ENCODE results near the gene SYT2.

DNA sequence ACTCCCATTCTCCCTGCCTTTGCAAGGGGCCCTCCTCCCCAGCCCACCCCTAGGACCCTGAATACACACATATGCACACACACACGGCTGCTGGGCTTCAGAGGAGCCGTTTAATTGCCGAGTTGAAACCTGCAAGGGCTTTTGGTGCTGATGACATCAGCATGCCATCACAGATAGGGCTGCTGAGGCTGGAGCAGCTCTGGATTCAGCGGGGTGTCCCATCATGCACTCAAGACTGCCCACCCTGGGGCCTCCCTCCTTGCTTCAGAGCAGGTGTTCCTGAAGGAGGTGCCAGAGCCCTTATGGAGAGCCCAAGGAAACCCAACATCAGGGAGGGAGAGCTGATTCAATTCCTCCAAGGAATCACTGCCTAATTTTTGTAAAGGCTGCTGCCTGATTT lies 5.7 kb downstream of the SYT2 start:
- TF ChIP-seq POLR2A (IDR thresholded peaks at IDR 0.05; ENCODE audit: low read length): no peak
- TF ChIP-seq GATA1 (IDR thresholded peaks at IDR 0.05; ENCODE audit: low read depth, low read length): no peak

Measured in erythroblast (primary cell).